SW480 (cell line): ENCODE results near the gene NBEA.

Experiments used
- DNase-seq: peaks from one replicate; pipeline ENCODE4 v3.0.0-alpha.2; 2016; ENCODE audit warnings: low spot score

The NBEA gene

DNA sequence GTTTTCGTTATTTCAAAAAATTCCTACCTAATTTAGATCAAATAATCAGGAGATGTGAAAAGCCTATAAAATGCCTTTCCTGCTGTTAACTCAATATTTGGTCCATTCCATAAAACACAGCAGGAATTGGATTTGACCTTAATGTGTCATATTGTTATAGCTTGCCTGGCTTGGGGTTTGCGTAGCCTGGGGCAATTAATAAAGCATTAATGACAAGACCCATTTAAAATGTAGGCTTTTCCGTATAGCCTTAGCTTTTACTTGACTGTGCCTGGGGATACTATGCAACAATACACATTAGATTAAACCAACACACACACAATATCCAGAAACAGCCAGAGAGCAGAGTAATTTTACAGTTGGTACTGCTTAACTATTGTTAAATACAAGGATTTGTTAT is 651.6 kb downstream of the NBEA start:
- no peak for DNase-seq

DNA sequence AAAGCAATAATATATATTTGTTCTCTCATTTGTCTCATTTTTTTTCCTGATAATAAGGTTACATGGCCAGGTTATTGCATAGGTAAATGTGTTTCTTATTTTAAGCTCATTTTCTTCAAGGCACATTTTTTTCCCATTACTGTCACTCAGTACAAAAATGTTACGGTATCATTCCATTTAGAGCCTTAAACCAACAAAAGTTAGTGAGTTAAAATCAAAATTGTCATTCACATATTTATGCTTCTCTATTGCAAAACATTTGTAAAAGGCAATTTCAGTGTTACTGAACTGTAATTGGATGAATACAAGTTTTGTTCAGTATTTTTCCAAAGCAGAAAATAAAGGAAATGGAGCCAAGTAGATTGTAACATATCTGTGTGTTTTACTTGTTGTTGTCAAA is 652.0 kb downstream of the NBEA start:
- DNase-seq = no peak

DNA sequence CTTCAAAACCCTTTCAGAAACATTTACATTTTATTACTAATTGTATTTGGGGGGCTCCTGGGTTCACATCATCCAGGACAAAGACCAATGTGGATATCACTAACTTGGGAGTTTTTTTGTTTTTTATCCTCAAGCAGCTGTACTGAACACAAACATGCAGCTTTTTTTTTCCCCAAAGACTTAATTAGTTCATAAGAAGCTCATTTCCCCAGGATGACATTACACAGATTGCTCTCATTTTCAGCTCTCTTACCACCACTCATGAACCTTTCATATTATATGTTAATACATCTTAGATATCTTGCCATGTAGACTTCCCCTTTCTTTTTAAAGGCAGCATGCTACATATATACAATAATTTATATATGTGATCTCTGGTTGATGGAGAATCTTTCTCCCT is 653.1 kb downstream of the NBEA start:
- no peak for DNase-seq

DNA sequence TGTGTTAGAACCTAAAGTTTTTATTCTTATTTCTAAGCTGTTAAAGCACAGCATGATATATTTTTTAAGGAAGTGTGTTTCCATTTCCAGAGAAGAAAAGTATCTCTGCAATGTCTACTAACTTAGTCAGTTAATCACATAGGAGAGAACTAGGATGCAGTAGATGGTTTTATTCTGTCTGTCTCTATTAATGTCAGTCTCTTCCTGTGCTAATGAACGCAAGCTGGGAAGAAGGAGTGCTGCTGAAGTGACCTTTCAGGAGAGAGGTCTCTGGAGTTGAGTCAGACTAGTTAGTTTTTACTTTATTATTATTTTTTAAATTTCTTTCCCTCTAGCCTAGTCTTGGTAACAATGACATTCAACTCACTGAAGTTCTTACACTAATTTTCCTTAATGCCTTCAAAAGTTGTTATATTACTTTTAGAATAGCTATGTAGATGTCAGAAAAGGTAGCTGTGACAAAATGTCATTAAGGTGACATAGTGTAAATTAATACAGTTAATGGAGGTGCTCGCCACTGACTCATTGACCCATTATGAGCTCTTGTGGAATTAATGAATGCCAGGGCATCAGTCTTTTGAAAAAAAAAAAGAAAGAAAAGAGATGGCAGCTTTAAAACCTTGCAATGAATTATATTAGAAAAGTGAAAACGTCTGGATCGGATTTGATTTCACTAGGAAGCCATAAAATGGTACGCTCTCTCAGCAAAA is 654.4 kb downstream of the NBEA start:
- DNase-seq = no peak

DNA sequence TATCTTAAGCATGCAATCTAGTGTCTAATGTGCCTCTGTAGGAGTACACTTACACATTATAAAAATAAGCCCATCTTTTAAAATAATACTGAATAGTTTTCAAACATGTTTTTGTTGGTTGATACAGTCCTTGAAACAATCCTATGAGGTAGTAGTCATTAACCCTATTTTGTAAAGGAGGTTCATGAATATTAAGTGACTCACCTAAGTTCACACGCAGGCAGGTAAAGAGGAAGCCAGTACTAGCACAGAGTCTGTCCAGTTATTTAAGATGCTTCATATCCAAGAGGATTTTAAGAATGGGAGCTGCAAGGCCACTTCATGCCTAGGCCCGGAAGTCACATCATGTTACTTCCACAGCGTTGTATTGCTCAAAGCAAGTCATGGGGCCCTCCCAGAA is 655.4 kb downstream of the NBEA start:
- no peak for DNase-seq

DNA sequence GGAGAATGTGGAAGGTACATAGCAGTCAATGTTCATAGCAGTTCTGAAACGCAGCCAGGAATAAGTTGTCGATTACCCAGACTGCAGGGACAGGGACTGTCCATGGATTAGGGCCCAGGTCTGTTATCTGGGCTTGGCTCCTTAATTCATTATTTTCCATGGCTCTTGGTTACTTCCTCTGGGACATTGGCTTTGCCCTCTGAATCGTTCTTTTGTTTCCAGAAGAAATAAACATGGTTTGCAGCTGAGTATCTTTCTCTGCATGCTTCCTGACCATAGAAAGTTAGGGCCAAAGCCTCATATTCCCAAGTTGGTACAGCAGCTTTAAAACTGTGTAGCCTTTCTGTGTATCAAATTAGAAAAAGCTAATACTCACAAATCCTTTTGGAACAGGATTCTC is 656.2 kb downstream of the NBEA start:
- no peak for DNase-seq

DNA sequence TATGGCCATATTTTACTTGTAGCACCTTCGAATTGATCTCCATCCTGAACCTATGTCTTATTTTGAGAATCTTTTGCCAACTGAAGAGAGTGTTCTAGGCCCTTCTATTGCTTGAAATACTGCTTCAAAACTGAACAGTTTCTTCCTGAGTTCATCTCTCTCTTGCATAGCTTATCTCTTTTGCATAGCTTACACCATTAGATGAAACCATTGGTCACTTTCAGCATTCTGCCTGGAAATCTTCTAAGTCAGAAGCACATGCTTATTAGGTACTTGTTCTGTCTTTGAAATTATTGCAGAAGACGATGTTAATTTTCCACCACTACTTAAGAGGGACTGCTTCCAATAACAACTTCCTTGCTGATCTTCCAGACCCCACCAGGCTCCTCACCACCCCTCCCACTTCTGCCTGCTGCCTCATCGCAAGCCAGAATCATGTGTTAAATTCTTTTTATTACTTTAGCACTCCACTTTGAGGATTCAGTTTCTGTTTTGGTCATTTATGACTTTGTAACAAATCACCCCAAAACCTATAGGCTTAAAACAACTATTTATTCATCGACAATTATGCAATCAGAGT is 656.8 kb downstream of the NBEA start:
- no peak for DNase-seq

DNA sequence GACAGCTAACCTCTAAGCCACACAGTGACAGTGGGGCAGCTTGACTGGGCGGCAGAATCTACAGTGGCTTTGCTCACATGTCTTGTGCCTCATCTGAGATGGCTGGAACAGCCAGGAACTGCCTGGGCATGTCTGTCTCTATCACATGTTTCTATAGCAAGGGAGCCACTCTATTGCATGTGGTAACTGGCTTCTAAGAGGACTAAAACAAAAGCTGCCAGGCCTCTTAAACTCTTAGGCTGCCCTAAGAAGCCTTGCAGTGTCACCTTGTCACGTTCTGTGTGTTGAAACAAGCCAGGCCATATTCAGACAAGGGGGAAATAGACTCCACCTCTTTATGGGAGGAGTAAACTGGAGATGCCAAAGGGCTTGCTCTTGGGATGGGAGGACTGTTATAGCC is 657.3 kb downstream of the NBEA start:
- no peak for DNase-seq

DNA sequence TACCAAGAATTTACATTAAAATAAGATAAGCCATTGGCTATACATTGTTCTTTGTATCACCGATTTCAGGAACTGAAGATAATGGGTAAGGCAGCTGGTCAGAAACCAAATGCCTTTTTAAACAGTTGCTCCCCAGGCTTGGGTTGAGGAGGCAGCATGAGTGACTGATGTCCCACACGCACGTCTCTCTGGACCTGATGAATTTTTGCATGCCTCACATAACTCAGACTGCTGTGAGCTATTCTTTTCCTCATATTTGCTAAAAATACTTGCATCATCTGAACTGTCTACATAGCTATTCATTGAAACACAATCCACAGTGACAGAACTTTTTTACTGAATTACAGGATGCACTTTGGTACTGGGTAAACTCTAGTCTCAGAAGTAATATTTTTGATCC is 658.1 kb downstream of the NBEA start:
- DNase-seq = no peak

DNA sequence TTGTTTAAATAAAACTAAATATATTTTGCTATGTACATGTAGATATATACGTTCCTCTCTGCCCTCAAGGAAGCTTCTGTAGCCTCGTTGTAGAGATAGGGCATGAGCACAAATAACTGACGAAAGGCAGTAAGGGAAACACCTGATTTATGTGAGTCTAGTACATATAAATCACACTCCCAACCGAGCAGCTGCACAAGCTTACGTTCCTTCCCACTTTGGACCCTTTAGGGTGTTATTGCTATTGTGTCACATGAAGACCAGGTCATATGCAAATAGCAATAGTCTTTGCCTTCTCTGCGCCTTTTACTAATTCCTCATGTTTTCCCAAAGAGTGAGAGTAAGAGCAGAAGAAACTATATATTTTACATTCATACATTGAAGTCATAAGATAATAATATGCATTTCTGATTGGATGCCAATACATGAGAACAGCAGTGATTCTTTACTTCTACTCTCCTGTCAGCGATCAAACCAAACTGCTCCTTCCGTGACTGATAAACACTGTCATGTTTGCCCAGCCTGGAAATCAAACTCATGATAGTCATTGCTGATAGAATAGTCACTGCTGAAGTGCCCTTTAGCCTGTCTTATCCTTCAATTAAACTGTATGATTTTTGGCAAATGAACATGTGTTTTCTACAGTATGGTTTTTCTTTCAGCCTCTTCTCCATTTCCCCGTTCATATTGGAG is 661.7 kb downstream of the NBEA start:
- no peak for DNase-seq

DNA sequence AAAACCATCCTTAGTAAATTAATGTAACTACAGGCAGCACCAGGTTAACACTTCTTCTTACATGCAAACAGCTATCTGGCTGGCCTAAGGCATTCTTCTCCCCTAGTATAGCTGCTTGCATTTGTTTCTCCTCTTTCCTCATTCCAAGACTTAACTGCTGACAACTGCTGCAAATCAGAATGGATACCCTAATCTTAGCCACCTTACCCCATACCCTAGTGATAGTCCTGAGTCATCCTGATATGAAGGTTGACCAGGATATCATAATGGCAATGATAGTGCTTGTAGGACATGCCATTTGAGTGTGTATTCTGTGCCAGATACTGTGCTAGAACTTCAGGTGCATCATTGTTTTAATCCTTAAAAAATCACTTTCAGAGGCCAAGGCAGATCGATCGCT is 672.6 kb downstream of the NBEA start:
- no peak for DNase-seq

DNA sequence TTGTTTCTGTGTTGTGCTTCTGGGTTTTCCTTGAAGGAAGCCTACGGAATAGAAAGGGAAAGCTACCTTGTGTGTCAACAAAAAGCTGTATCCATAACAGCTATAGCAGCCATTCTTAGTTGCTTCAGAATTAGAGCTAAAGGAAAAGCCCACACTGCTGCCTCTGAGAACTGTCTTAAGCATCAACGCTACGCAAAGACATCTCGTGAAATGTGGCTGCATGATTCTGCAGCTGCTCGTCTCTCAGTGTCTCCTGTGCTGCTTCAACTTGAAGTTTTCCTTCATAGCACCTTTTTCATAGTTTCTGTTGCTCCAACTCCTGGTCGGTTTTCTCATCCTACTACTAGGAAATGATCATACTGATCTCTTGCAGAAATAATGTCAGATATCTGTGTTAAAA is 675.4 kb downstream of the NBEA start:
- no peak for DNase-seq

DNA sequence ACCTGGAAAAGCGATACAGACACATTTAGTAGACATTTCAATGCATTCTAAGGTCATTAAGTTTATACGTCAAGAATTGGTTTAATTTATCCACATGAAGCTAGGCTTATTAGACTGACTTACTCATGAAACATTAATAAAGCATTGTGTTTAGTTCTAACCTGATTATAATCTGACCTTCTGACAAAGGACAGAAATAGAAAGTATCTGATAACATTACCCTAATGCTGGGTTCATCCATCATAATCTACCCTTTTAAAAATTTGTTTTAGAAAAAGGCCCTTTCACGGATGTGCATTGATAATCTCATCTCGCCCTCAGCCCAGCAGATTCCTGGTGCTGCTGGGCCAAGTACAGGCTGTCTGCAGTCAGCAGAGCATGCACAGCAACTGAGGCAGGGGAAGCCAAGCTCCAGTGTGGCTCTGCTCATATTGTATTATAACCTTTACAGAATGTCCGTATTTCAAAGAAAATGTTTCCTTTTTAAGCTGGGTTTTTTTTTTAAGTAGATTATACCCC is 676.6 kb downstream of the NBEA start:
- no peak for DNase-seq

DNA sequence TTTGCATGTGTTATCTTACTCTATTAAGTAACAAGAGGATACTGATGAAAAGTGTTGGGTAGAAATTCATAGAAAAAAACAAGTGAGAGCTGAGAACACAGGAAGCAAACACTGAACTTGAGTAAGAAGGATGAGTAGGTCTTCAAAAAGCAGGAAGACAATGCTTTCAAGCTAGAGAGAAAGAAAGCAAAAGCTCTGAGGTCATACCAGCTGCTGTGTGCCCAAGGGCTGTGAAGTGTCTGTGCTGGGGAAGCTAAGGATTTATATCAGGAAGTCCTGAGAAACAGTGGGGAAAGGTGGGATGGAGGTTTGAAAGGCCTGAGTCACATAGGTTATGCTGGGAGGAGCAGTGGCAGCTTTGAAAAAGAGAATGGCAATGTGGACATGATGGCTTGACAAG is 679.9 kb downstream of the NBEA start:
- DNase-seq = no peak

DNA sequence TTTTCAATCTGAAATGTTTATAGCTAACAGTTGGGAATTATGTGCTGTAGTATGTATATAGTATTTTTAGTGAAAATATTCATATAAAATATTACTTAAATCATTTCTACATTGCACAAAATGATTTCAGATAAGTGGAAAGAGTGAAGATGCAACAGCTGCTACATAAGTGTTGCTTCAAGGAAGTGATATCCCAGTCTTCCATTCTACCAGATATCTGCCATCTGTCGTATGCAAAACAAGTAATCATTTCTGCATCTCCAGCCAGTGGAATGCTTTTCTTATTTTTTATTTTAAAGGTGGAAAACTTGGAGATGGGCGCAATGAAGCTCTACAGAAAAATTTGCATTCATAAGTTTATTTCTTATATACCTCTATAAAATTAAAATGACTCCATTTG is 687.0 kb downstream of the NBEA start:
- no peak for DNase-seq

DNA sequence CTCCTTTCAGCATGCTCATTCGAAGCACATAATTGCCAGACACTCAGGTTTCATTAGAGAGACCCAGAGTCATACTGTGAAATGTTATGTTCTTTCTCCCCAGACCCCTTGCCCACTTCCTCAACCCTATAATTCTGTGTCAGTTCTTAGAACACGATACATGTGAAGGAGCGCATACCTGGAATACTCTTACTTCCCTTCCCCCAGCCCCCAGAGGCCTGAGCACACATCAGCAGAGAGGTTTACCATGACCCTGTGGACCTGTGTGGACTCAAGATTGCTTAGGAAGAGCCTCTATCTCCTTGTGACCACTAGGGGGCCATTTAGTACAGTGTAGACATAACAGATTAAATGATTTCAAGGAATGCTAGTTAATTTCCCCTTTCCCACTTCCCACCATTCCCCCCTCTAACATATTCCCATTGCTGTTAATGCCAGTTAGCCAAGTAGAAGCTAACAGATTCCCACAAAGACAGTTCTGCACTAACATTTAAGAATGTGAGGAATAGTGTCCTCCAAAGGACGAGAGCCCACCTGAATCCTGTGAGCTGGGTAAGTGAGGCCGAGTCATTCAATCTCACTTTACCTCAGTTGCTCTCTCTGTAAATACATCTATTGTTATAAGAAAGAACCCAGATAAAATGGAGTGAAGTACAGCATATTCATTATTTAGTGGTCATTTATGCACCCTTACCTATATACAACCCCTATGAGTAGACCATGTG is 688.6 kb downstream of the NBEA start:
- DNase-seq = peak; percentile 74

DNA sequence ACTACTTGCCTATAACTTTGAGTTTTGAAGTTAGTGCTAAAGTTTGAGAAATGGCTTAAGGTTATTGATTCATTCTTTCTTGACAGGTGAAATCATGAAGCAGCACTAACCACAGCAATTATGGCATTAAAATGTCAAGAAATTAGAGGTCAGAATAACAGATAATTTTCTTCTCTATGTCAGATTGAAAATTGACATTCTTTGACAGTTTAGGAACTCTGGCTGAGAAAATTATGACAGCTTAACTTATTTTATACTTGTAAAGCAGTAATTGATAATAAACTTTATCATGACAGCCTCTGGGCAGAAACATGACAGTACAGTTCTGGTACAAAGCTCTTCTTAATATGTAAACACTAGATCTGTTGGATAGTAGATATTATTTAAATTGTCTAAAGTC is 689.6 kb downstream of the NBEA start:
- DNase-seq = no peak

DNA sequence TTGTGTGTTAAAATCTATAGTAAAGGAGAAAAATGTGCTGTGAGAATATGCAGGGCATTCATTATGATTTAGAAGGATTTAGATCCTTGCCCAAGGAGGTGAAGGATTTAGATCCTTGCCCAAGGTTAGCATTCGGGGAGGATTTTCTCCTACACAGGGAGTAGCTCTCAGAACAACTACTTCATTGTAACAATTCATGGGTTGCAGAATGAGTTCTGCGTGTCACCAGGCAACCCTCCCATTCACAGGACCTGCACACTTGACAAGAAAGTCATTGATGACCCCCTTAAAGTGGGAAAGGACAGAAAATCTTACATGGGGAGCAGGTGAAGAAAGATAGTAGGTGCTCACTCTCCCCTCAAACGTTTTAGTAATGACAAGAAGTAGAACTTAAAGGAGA is 701.6 kb downstream of the NBEA start:
- no peak for DNase-seq

DNA sequence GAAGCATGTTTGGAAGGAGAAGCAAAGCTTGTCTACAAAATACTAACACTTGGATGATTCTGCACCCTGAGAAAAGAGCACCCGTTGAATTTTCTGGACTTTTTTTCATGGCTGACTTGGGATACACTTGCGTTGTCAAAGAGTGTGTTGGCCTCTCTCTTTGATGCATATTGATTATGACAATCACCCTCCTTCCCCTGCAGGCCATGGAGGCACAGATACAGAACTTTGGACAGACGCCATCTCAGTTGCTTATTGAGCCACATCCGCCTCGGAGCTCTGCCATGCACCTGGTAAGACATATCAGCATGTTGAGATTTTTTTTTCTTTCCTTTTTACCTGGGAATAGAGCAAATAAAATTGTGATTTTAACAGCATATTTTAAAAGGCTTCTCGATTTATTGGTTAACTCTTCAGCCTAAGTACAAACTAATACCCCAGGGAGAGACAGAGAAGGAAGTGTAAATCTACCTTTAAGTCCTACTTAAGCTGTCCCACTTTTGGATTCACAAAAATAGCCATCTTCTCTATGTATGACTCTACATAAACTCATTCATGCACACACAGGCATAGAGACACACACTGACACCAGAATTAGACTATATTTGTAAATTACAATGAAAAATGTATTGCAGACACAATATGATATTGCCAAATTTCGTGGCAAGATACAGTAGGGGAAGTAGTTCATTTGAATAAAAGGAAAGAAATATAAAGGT is 704.1 kb downstream of the NBEA start:
- no peak for DNase-seq

DNA sequence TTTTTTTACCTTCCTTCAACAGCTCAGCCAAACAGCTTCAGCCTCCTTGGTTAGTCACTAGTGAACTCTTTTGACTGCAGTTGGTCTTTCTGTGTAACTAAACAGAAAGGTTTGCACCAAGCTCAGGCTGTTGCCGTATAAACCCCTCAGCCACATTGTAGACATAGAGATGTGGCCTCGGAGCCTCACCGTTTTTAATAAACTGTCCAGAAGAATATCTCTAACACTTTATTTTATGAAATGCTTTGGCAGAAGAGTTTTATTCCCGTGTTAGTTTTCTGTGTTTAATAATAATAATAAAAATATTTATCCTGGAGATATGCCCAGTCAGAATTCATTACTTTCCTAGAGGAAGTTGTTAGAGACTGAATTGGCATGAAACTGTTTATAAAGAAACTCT is 706.1 kb downstream of the NBEA start:
- DNase-seq = no peak

DNA sequence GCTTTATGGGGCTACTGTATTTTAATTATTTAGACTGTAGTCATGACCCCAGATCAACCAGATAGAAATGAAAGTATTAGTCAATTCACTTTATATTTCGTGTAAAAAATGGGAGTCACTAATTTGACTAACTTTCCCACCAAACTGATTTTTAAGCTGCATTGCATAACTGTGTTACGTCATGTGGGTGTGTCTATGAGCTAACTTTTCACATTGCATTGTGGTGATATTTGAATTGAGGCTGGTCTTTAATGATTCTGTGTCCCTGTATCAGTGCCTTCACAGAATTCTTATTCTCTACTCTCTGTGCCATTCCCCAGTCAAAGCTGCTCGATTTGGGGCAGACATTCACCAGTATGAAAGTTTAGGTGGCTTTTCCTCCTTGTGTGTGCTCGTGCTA is 707.1 kb downstream of the NBEA start:
- DNase-seq = no peak

DNA sequence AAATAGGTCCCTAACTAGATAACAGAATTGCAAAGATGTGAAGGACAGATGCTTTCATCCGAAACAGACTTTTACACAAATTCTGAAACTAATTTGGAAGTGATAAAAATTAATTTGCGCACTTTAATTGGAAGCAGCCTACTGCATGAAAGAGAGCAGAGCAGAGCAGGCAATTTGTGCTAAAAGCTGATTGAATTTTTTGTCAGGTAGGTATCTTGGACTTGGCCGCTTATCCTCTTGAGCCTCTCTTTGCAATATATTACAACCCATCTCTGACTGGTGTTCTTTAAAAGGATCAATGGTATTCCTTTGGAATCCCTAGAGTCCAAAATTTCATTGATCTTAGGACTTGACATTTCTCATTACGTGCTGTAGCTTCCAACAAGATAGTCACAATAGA is 717.7 kb downstream of the NBEA start:
- no peak for DNase-seq
